Stimulated activated CD8-positive, alpha-beta memory T cell treated with anti-CD3 and anti-CD28 coated beads, Interleukin-15, amount 100 ng/mL, for 48 hours (primary cell): ENCODE measurements around the gene RBM7.

Experiments
- DNase-seq, 2 donors: peaks; one replicate each; pipeline ENCODE4 v3.0.0-alpha.2; 2020; ENCODE audit warnings: low read depth in 2 of 2

The RBM7 gene

GRCh38 chr11:114447892-114448291 is 47.4 kb downstream of the RBM7 start:
- no peak for DNase-seq

GRCh38 chr11:114448749-114449482 is 48.5 kb downstream of the RBM7 start:
- DNase-seq: no peak

- no peak for DNase-seq
Observed at GRCh38 chr11:114449845-114450244, 49.4 kb downstream of the RBM7 start.

GRCh38 chr11:114452399-114452798 is 51.9 kb downstream of the RBM7 start:
- no peak for DNase-seq
